ENCODE measurements around the gene UNKL.
A peak's percentile ranks its signal among the peaks of the same experiment; 100 is the strongest.

Gene UNKL

GRCh38 chr16:1366712-1367299 lies 47.7 kb downstream of the UNKL start:
- DNase-seq (ENCODE audit: low read depth): no peak
- TF ChIP-seq CTCF (IDR thresholded peaks at IDR 0.05; ENCODE audit: low read length, missing control alignments): no peak
- no peak overlapping the region for H3K4me3 ChIP-seq (replicated peaks; ENCODE audit: low read depth, low read length)

- no peak for TF ChIP-seq CTCF (IDR thresholded peaks at IDR 0.05; ENCODE audit: low read length, missing control alignments)
- H3K4me3 ChIP-seq (replicated peaks; ENCODE audit: low read depth, low read length): no peak overlapping the region
- no peak for DNase-seq (ENCODE audit: low read depth)
Observed at GRCh38 chr16:1366060-1366711, 48.3 kb downstream of the UNKL start.

- TF ChIP-seq CTCF (IDR thresholded peaks at IDR 0.05; ENCODE audit: low read length, missing control alignments): no peak
- no peak for DNase-seq (ENCODE audit: low read depth)
- H3K4me3 ChIP-seq (replicated peaks; ENCODE audit: low read depth, low read length): no peak overlapping the region
Observed at GRCh38 chr16:1364510-1364909, 50.0 kb downstream of the UNKL start.

- no peak overlapping the region for H3K4me3 ChIP-seq (replicated peaks; ENCODE audit: low read depth, low read length)
- DNase-seq (ENCODE audit: low read depth): peak; percentile 40
- TF ChIP-seq CTCF (IDR thresholded peaks at IDR 0.05; ENCODE audit: low read length, missing control alignments): peak; percentile 61
Observed at GRCh38 chr16:1363501-1364041, 50.9 kb downstream of the UNKL start.

GRCh38 chr16:1362807-1363206 lies 51.7 kb downstream of the UNKL start:
- DNase-seq (ENCODE audit: low read depth): no peak
- H3K4me3 ChIP-seq (replicated peaks; ENCODE audit: low read depth, low read length): no peak overlapping the region
- TF ChIP-seq CTCF (IDR thresholded peaks at IDR 0.05; ENCODE audit: low read length, missing control alignments): no peak

GRCh38 chr16:1361685-1362360 lies 52.7 kb downstream of the UNKL start:
- no peak for TF ChIP-seq CTCF (IDR thresholded peaks at IDR 0.05; ENCODE audit: low read length, missing control alignments)
- DNase-seq (ENCODE audit: low read depth): no peak
- H3K4me3 ChIP-seq (replicated peaks; ENCODE audit: low read depth, low read length): no peak overlapping the region
